HFF-Myc (cell line): ENCODE data around the gene FIP1L1.
A peak's percentile ranks its signal among the peaks of the same experiment; 100 is the strongest.

Experiments used
- DNase-seq: peaks from one replicate; pipeline ENCODE4 v3.0.0-alpha.2; 2011; ENCODE audit warnings: low read depth; ENCODE audit errors: extremely low read depth
- H3K4me3 ChIP-seq: replicated peaks from 2 replicates; pipeline ENCODE4 v1.5.1; 2011; ENCODE audit warnings: low read depth, mild to moderate bottlenecking, control low read depth, low read length
- TF ChIP-seq, protein P1 (sequence below): IDR thresholded peaks from 2 replicates; pipeline ENCODE4 v1.5.1; 2012; ENCODE audit warnings: mild to moderate bottlenecking, low read depth, low read length, control low read depth; ENCODE audit errors: missing control alignments

Gene FIP1L1

DNA sequence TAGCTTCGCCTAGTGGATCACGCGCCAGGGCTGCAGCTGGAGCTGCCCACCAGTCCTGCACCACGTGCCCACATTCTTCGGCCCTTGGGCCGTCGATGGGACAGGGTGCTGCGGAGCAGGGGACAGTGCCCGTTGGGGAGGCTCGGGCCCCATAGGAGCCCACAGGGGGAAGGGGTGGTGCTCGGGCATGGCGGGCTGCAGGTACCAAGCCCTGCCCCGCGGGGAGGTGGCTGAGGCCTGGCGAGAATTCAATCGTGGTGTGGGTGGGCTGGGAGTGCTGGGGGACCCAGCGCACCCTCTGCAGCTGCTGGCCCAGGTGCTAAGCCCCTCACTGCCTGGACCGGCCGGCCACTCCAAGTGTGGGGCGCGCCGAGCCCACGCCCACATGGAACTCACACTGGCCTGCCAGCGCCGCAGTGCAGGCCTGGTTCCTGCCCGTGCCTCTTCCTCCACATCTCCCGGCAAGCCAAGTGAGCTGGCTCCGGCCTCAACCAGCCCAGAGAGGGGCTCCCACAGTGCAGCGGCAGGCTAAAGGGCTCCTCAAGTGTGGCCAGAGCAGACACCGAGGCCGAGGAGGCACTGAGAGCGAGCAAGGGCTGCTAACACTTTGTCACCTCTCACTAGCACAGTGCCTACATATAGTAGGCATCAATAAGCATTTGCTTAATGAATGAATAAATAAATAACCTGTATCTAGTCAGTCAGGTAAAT is 23.3 kb upstream of the FIP1L1 start:
- H3K4me3 ChIP-seq, result no peak overlapping the region
- DNase-seq, result no peak
- TF ChIP-seq, protein P1, sequence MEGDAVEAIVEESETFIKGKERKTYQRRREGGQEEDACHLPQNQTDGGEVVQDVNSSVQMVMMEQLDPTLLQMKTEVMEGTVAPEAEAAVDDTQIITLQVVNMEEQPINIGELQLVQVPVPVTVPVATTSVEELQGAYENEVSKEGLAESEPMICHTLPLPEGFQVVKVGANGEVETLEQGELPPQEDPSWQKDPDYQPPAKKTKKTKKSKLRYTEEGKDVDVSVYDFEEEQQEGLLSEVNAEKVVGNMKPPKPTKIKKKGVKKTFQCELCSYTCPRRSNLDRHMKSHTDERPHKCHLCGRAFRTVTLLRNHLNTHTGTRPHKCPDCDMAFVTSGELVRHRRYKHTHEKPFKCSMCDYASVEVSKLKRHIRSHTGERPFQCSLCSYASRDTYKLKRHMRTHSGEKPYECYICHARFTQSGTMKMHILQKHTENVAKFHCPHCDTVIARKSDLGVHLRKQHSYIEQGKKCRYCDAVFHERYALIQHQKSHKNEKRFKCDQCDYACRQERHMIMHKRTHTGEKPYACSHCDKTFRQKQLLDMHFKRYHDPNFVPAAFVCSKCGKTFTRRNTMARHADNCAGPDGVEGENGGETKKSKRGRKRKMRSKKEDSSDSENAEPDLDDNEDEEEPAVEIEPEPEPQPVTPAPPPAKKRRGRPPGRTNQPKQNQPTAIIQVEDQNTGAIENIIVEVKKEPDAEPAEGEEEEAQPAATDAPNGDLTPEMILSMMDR, result no peak

DNA sequence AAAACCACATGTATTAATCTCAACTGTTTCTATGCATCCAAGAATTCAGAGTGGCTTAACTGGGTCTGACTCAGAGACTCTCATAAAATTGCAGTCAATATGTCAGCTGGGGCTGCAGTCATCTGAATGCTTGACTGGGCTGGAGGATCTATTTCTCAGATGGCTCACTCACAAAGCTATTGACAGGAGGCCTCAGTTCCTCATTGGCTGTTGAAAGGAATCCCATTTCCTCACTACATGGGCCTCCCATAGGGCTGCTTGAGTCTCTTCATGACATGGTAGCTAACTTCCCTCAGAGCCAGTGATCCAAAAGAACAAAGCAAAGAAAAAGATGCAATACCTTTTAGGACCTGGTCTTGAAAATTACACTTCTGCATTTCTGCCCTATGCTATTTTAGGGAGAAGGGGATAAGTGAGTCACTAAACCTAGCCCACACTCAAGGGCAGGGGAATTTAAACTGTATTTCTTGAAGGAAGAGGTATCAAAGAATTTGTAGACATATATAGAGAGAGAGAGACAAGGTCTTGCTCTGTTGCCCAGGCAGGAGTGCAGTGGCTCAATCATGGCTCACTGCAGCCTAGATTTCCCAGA is 21.4 kb upstream of the FIP1L1 start:
- H3K4me3 ChIP-seq, result no peak overlapping the region
- TF ChIP-seq, protein P1, result no peak
- no peak for DNase-seq

DNA sequence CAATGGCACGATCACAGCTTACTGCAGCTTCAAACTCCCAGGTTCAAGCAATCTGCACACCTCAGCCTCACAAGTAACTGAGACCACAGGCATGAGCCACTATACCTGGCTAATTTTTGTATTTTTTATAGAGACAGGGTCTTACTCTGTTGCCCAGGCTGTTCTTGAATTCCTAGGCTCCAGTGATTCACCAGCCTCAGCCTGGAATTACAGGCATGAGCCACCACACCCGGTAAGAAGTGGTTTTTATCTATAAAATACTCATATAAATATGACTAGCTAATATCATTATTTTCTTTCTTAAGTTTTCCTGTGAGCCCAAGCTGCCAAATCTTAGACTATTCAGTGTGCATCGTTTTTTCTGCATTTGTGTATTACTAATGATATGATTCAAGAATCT is 16.0 kb upstream of the FIP1L1 start:
- H3K4me3 ChIP-seq, result peak overlapping the region; percentile 96
- TF ChIP-seq, protein P1, result no peak
- no peak for DNase-seq

DNA sequence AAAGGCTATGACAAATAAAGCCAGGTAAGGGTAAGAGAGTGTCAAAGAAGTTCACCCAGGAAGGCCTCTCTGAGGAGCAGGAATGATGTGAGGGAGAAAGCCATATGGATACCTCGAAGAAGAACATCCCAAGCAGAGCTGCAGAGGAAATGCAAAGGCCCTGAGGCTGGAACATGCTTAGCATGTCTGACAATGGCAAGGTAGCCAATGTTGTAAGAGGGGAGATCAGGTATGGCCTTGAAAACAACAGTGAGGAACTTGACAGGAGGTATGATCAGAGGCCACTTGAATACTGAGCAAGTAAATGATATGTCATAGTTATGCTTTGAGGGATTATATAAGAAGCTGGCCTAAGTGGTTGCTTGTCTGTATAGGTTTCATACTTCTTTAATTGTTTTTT is 15.3 kb upstream of the FIP1L1 start:
- TF ChIP-seq, protein P1, result no peak
- DNase-seq, result no peak
- peak overlapping the region; percentile 96 for H3K4me3 ChIP-seq

DNA sequence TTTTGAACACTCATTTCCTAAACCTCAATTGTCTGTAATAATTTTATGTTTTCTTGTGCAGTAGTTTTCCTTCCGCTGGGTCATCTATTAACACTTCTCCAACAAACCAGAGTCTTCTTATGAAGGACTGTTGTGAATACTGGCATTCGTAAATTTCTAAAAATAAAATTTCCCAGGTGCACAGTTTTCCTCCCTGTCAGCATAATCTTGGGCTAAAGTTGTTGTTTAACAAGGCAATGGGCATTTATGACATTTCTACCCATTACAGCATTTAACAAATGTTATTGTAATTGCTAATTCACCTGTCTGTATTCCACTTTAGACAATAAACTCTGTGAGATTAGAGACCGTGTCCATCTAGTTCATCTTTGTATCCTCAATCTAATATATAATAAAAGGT is 12.8 kb upstream of the FIP1L1 start:
- TF ChIP-seq, protein P1, result no peak
- no peak for DNase-seq
- H3K4me3 ChIP-seq, result peak overlapping the region; percentile 96

DNA sequence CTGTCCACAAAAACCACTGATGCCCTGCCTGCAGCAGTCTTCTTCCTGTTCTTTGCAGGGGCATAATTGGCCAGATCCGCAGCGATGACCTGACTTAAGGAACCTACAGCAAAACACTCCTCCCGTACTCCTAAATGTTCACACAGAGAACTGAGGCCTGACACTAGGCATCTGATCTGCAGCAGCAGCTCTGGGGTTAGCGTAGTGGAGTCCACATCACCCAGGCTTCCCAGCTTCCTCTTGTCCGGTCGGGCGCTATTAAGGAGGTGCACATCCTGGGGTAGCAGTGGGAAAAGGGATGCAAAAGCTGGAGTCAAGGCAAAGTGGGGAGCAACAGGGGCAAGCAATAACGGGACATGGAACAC is 12.3 kb upstream of the FIP1L1 start:
- TF ChIP-seq, protein P1, result no peak
- peak overlapping the region; percentile 96 for H3K4me3 ChIP-seq
- DNase-seq, result no peak
